GM18909 (cell line): Measurements from ENCODE around the gene MAP3K1.

Experiments
- ATAC-seq: cut with Tn5 transposase; IDR thresholded peaks from one replicate; pipeline ENCODE4 v1.9.1; 2021; ENCODE audit warnings: mild to moderate bottlenecking; ENCODE audit not compliant: unreplicated experiment, poor library complexity

The MAP3K1 gene

GRCh38 chr5:56845277-56845676 lies 29.9 kb downstream of the MAP3K1 start:
- ATAC-seq: no peak

GRCh38 chr5:56845904-56846480 lies 30.6 kb downstream of the MAP3K1 start:
- ATAC-seq: no peak

GRCh38 chr5:56848206-56848605 lies 32.9 kb downstream of the MAP3K1 start:
- ATAC-seq: no peak

GRCh38 chr5:56849671-56850070 lies 34.3 kb downstream of the MAP3K1 start:
- no peak for ATAC-seq

- no peak for ATAC-seq
Observed at GRCh38 chr5:56850423-56850822, 35.1 kb downstream of the MAP3K1 start.

- no peak for ATAC-seq
Observed at GRCh38 chr5:56851258-56851941, 36.1 kb downstream of the MAP3K1 start.

- no peak for ATAC-seq
Observed at GRCh38 chr5:56852228-56853000, 37.1 kb downstream of the MAP3K1 start.

- no peak for ATAC-seq
Observed at GRCh38 chr5:56853698-56854097, 38.3 kb downstream of the MAP3K1 start.

- ATAC-seq: no peak
Observed at GRCh38 chr5:56854920-56855319, 39.6 kb downstream of the MAP3K1 start.

- no peak for ATAC-seq
Observed at GRCh38 chr5:56856541-56857178, 41.3 kb downstream of the MAP3K1 start.

- no peak for ATAC-seq
Observed at GRCh38 chr5:56858777-56859442, 43.6 kb downstream of the MAP3K1 start.

GRCh38 chr5:56861893-56862485 lies 46.6 kb downstream of the MAP3K1 start:
- ATAC-seq: no peak

GRCh38 chr5:56862909-56863308 lies 47.6 kb downstream of the MAP3K1 start:
- ATAC-seq: no peak

- no peak for ATAC-seq
Observed at GRCh38 chr5:56871777-56872176, 56.4 kb downstream of the MAP3K1 start.

- ATAC-seq: no peak
Observed at GRCh38 chr5:56873056-56873455, 57.7 kb downstream of the MAP3K1 start.

- no peak for ATAC-seq
Observed at GRCh38 chr5:56876327-56876726, 61.0 kb downstream of the MAP3K1 start.

- ATAC-seq: no peak
Observed at GRCh38 chr5:56881571-56881970, 66.2 kb downstream of the MAP3K1 start.

GRCh38 chr5:56893251-56893951 lies 78.1 kb downstream of the MAP3K1 start:
- ATAC-seq: no peak

- ATAC-seq: no peak
Observed at GRCh38 chr5:56896763-56897162, 81.4 kb downstream of the MAP3K1 start.

- ATAC-seq: no peak
Observed at GRCh38 chr5:56898213-56898612, 82.9 kb downstream of the MAP3K1 start.
